D721Med (cell line): ENCODE data around the gene FN3K.
"Not testable (repeated sequence)": the region's sequence is repeated elsewhere in the genome, so short reads cannot be mapped to it uniquely, and the experiment has no call there.

ENCODE experiments used
- DNase-seq: peaks from one replicate; pipeline ENCODE4 v3.0.0; 2011; ENCODE audit warnings: low spot score; ENCODE audit not compliant: insufficient read length
- FAIRE-seq: peaks from 2 replicates; lab custom pipeline; 2011; peaks lifted over from hg19 to GRCh38; lab: Jason Lieb, UNC
- CTCF ChIP-seq: IDR thresholded peaks from 2 replicates; pipeline ENCODE4 v1.5.1; 2012; ENCODE audit warnings: mild to moderate bottlenecking, control low read depth; ENCODE audit not compliant: insufficient read depth; ENCODE audit errors: missing control alignments

FN3K gene

GRCh38 chr17:82780195-82780594, 44.8 kb downstream of the FN3K start:
- FAIRE-seq: no peak
- no peak for TF ChIP-seq CTCF
- no peak for DNase-seq

- no peak for TF ChIP-seq CTCF
- FAIRE-seq (no peak), DNase-seq (no peak)
Observed at GRCh38 chr17:82780971-82781893, 45.8 kb downstream of the FN3K start.

DNA sequence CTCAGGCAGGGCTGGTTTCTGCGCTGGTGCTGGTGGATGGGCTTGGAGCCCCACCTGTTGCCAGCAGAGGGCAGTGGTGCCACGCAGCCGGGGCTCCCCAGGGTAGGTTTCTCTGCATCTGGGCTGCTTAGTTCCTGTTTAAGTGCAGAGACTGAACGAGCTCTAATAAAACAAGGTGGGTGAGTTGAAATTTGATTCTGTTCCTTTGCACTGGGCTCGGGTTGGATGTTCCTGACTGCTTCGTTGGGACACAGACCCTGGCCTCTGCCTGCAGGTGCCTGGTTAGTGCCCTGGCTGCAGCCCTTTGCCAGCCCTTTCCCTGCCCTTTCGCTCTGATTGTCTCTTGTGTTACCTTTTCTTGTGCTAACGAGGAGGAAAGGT, 46.5 kb downstream of the FN3K start:
- DNase-seq: peak; percentile 92
- no peak for FAIRE-seq
- TF ChIP-seq CTCF: peak; percentile 90

DNA sequence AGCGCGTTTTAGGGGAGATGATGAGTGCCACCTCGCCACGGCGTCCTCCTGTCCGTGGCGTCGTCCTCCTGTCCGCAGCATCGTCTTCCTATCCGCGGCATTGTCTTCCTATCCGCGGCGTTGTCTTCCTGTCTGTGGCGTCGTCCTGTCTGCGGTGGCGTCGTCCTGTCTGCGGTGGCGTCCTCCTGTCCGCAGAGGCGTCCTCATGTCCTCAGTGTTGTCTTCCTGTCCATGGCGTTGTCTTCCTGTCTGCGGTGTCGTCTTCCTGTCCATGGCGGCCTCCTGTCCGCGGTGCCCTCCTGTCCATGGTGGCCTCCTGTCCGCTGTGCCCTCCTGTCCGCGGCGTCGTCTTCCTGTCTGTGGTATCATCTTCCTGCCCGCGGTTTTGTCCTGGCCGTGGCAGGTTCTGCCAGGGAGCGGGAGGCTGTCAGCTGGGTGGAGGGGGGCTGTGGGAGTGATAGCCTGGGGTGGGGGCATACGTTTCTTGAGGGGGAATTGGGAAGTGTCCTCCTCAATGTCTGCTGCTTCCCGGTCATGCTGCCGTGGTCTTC, 47.3 kb downstream of the FN3K start:
- FAIRE-seq (no peak), DNase-seq (no peak)
- no peak for TF ChIP-seq CTCF

GRCh38 chr17:82783498-82783897, 48.1 kb downstream of the FN3K start:
- no peak for DNase-seq
- no peak for FAIRE-seq
- no peak for TF ChIP-seq CTCF

GRCh38 chr17:82785581-82785980, 50.2 kb downstream of the FN3K start:
- not testable (repeated sequence) for FAIRE-seq, DNase-seq

GRCh38 chr17:82786427-82786826, 51.0 kb downstream of the FN3K start:
- DNase-seq (no peak), FAIRE-seq (no peak)
- TF ChIP-seq CTCF: no peak
